ENCODE measurements around the gene CACNB4. TPM values are rescaled to one million over a fixed set of nuclear protein-coding genes. Genes with fewer than 3 reads are reported as not detected.
A peak's percentile ranks its signal among the peaks of the same experiment; 100 is the strongest.

The CACNB4 gene
- total and polyA plus RNA-seq, 10 of the 15 experiments (the other 5 are each of a cell fraction or from before 2014, with no cell fraction given) = 2.0 to 21.6 (median 9.3) TPM

DNA sequence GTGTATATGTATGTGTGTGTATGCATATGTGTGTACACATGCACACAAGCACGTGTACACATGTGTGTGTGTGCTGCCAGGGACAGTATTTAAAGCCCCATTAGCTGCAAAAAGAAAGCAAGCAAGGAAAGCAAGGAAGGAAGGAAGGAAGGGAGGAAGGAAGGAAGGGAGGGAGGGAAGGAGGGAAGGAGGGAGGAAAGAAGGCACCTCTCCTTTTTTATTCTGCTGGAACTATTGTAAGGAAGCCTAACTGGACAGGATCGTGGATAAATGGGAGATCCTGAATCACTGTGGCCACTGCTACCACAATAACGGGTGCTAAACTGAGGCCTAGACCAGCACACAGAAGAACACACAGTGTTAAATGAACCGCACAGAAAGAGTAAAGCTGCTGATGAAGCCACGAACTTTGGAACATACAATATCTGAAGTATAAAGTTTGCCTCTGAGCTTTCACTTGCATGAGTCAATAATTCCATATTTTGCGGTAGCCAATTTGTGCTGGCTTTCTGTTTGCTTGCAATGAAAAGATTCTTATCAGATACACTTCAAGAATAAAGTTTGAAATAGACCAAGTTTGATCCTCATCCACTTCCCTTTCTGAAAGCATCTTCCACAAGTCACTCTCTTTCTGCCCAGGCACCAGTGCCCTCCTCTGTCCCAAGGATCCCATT lies 15.5 kb downstream of the CACNB4 start (continued):
- TF ChIP-seq, protein P1, sequence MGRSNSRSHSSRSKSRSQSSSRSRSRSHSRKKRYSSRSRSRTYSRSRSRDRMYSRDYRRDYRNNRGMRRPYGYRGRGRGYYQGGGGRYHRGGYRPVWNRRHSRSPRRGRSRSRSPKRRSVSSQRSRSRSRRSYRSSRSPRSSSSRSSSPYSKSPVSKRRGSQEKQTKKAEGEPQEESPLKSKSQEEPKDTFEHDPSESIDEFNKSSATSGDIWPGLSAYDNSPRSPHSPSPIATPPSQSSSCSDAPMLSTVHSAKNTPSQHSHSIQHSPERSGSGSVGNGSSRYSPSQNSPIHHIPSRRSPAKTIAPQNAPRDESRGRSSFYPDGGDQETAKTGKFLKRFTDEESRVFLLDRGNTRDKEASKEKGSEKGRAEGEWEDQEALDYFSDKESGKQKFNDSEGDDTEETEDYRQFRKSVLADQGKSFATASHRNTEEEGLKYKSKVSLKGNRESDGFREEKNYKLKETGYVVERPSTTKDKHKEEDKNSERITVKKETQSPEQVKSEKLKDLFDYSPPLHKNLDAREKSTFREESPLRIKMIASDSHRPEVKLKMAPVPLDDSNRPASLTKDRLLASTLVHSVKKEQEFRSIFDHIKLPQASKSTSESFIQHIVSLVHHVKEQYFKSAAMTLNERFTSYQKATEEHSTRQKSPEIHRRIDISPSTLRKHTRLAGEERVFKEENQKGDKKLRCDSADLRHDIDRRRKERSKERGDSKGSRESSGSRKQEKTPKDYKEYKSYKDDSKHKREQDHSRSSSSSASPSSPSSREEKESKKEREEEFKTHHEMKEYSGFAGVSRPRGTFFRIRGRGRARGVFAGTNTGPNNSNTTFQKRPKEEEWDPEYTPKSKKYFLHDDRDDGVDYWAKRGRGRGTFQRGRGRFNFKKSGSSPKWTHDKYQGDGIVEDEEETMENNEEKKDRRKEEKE (IDR thresholded peaks at IDR 0.05) = no peak
- TF ChIP-seq MTA2 (IDR thresholded peaks at IDR 0.05; ENCODE audit: low read depth) (no peak), EED (IDR thresholded peaks at IDR 0.05; ENCODE audit: low read depth) (no peak)

DNA sequence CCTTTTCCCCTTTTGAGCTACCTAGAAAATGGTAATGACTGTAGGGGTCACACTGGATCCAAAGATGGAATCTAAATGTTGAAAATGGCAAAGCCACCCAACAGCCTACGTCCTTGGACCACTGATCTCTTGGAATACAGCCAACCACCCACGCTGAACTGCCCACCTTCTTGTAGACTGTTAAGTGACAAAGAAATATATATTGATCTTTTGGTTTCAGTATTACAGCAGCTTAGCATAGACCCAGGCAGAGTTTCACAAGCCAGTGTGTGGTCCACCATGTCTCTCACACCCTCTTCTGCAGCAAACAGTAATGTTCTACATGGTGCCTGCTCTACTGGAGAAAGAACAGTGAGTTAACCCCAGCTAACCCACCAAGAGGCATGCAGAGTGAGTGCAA lies 20.2 kb downstream of the CACNB4 start:
- no peaks in the 10 kb centered on the region; a peak in 1 of 4 replicates for H3K27me3 ChIP-seq (replicated peaks in 1 of 2; ENCODE audit: control insufficient read depth in 2 of 2, insufficient read depth in 2 of 2, low read length in 1 of 2)
- POLR2A ChIA-PET = no interaction called here
- H3K4me3 ChIP-seq = no peak overlapping the region
- peak; percentile 61 for FAIRE-seq
- RAD21 ChIA-PET (ENCODE audit: unreplicated experiment) = interaction anchor here (0.6 kb wide), 1 partner anchor 107 kb away, joined by 3 read pairs; no protein-coding TSS in a partner anchor
- intact Hi-C loops (cut with micrococcal nuclease; ENCODE audit: unreplicated experiment) (no loop called here), in situ Hi-C loops (cut with MboI) (no loop called here)
- H3K27ac ChIP-seq (ENCODE audit: control insufficient read depth, insufficient read depth) = no peak overlapping the region
- H3K79me2 ChIP-seq (ENCODE audit: control insufficient read depth, insufficient read depth, low read length) = no peaks in the 10 kb centered on the region
- no peak overlapping the region for H2AFZ ChIP-seq (ENCODE audit: control insufficient read depth, low read depth, low read length)
- H3K9me3 ChIP-seq (replicated peaks; ENCODE audit: control insufficient read depth, insufficient read depth, low read length) = no peaks in the 10 kb centered on the region
- peak; percentile 86 for ATAC-seq
- CTCF ChIA-PET = interaction anchor here (0.8 kb wide), 1 partner anchor 17 kb away, joined by 4 read pairs; no protein-coding TSS in a partner anchor
- H3K4me1 ChIP-seq (ENCODE audit: control insufficient read depth, insufficient read depth, low read length) = peaks cover 6% of the 10 kb centered on the region; the same call in 1 of the 2 replicates
- SMC1A ChIA-PET (ENCODE audit: uncharacterized antibody, unreplicated experiment) = interaction anchor here (0.8 to 1.2 kb wide), 3 partner anchors 13 to 33 kb away, joined by 3 read pairs; no protein-coding TSS in a partner anchor
- no peaks in the 10 kb centered on the region for H4K20me1 ChIP-seq (ENCODE audit: control insufficient read depth, insufficient read depth)
- TF ChIP-seq EGR1 (IDR thresholded peaks at IDR 0.05; ENCODE audit: borderline replicate concordance in 1 of 2, low read depth in 2 of 2, low read length in 2 of 2) = peak in 1 of 2 experiments; percentile 57; a peak in 1 of 3 replicates
- peak; percentile 41; the same call in 1 of the 2 replicates for TF ChIP-seq RUNX3 (IDR thresholded peaks at IDR 0.05; ENCODE audit: low read length)
- no peak for TF ChIP-seq PAX5 (IDR thresholded peaks at IDR 0.05; ENCODE audit: borderline replicate concordance, low read depth, low read length)
- peak; percentile 52; the same call in 1 of the 2 replicates for TF ChIP-seq YY1 (IDR thresholded peaks at IDR 0.05; ENCODE audit: low read depth, low read length)
- DNase-seq (ENCODE audit: low read depth, low spot score) = peak; percentile 17
- H3K36me3 ChIP-seq (ENCODE audit: control insufficient read depth in 2 of 2, insufficient read depth in 2 of 2, low read length in 1 of 2) = no peaks in the 10 kb centered on the region
- peak overlapping the region; percentile 28 for H3K4me2 ChIP-seq (ENCODE audit: control insufficient read depth, insufficient read depth)
- H3K9ac ChIP-seq (ENCODE audit: control insufficient read depth, insufficient read depth, low read length) = no peak overlapping the region
- no TSS peak for BruUV-seq (replicated peaks)
- WGBS (ENCODE audit: insufficient coverage, insufficient replicate concordance, low lambda C conversion rate, missing lambda C conversion rate) = 37% methylated on average over 2 of the region's 2 CpGs
